Trophoblast cell (in vitro differentiated cells and primary cell): Measurements from ENCODE around the gene VPS13C.

Experiments used
- DNase-seq, 2 donors: peaks; one replicate each; pipeline ENCODE4 v3.0.0-alpha.2; 2016
- H2AFZ ChIP-seq: 2 replicates; pipeline ENCODE4 v1.6.1; 2013; ENCODE audit warnings: low read length, moderate library complexity, mild to moderate bottlenecking; ENCODE audit not compliant: insufficient read depth, poor library complexity
- H2AK5ac ChIP-seq: 2 replicates; pipeline ENCODE4 v1.6.1; 2013; ENCODE audit warnings: mild to moderate bottlenecking, low read length
- H2BK120ac ChIP-seq: 2 replicates; pipeline ENCODE4 v1.6.1; 2013; ENCODE audit warnings: low read length, mild to moderate bottlenecking, moderate library complexity; ENCODE audit not compliant: insufficient read depth, poor library complexity
- H2BK12ac ChIP-seq: 2 replicates; pipeline ENCODE4 v1.6.1; 2013; ENCODE audit warnings: mild to moderate bottlenecking, low read length, moderate library complexity
- H2BK5ac ChIP-seq: 2 replicates; pipeline ENCODE4 v1.6.1; 2013; ENCODE audit warnings: low read length, low read depth, moderate library complexity, mild to moderate bottlenecking; ENCODE audit not compliant: poor library complexity
- H3K14ac ChIP-seq: 2 replicates; pipeline ENCODE4 v1.6.1; 2013; ENCODE audit warnings: mild to moderate bottlenecking, low read length
- H3K18ac ChIP-seq: 2 replicates; pipeline ENCODE4 v1.6.1; 2013; ENCODE audit warnings: mild to moderate bottlenecking, low read length
- H3K23ac ChIP-seq: 2 replicates; pipeline ENCODE4 v1.6.1; 2013; ENCODE audit warnings: low read length
- H3K27ac ChIP-seq: 2 replicates; pipeline ENCODE4 v1.5.1; 2013; ENCODE audit warnings: low read depth, mild to moderate bottlenecking, inconsistent platforms, low read length, moderate library complexity
- H3K27me3 ChIP-seq: 2 replicates; pipeline ENCODE4 v1.6.1; 2013; ENCODE audit warnings: inconsistent platforms, mild to moderate bottlenecking, low read length, moderate library complexity; ENCODE audit not compliant: insufficient read depth
- H3K36me3 ChIP-seq, 2 experiments: 1 replicate in 1 of 2; 2 replicates in 1 of 2; pipeline ENCODE4 v1.6.1; 2013; ENCODE audit warnings: low read length in 2 of 2, mild to moderate bottlenecking in 2 of 2, moderate library complexity in 1 of 2; ENCODE audit not compliant: insufficient read depth in 2 of 2, control insufficient read depth in 1 of 2
- H3K4ac ChIP-seq: 2 replicates; pipeline ENCODE4 v1.6.1; 2013; ENCODE audit warnings: low read depth, mild to moderate bottlenecking, low read length, moderate library complexity
- H3K4me1 ChIP-seq, 2 experiments: 1 replicate in 1 of 2; 2 replicates in 1 of 2; pipeline ENCODE4 v1.6.1; 2013; ENCODE audit warnings: low read length in 2 of 2, mild to moderate bottlenecking in 2 of 2, moderate library complexity in 1 of 2; ENCODE audit not compliant: insufficient read depth in 2 of 2, control insufficient read depth in 1 of 2
- H3K4me2 ChIP-seq: 2 replicates; pipeline ENCODE4 v1.6.1; 2013; ENCODE audit warnings: inconsistent platforms, mild to moderate bottlenecking, low read length, moderate library complexity
- H3K4me3 ChIP-seq: 2 replicates; pipeline ENCODE4 v1.5.1; 2013; ENCODE audit warnings: mild to moderate bottlenecking, low read depth, low read length, inconsistent platforms
- H3K79me1 ChIP-seq: one replicate; pipeline ENCODE4 v1.6.1; 2013; ENCODE audit warnings: low read length
- H3K79me2 ChIP-seq: 2 replicates; pipeline ENCODE4 v1.6.1; 2013; ENCODE audit warnings: low read length, mild to moderate bottlenecking; ENCODE audit not compliant: control insufficient read depth, insufficient read depth, poor library complexity
- H3K9ac ChIP-seq: 2 replicates; pipeline ENCODE4 v1.6.1; 2013; ENCODE audit warnings: mild to moderate bottlenecking, low read length
- H3K9me3 ChIP-seq: 2 replicates; pipeline ENCODE4 v1.6.1; 2013; ENCODE audit warnings: low read depth, mild to moderate bottlenecking, control low read depth, inconsistent platforms, low read length; ENCODE audit not compliant: insufficient read depth
- H4K12ac ChIP-seq: 2 replicates; pipeline ENCODE4 v1.6.1; 2013; ENCODE audit warnings: low read depth, mild to moderate bottlenecking, low read length, moderate library complexity
- H4K8ac ChIP-seq: 2 replicates; pipeline ENCODE4 v1.6.1; 2013; ENCODE audit warnings: low read depth, mild to moderate bottlenecking, low read length, moderate library complexity
- H4K91ac ChIP-seq: one replicate; pipeline ENCODE4 v1.6.1; 2013; ENCODE audit warnings: low read depth, mild to moderate bottlenecking, low read length, moderate library complexity
- WGBS: extraction: QIAGEN DNeasy Blood & Tissue Kit; methylation state at CpG from one replicate; pipeline ENCODE4 v1.1.7; 2013; ENCODE audit warnings: missing lambda C conversion rate; ENCODE audit not compliant: insufficient read length, insufficient coverage; ENCODE audit errors: extremely low coverage; 5-methylcytosine and 5-hydroxymethylcytosine counted together

VPS13C gene

GRCh38 chr15:61820951-61821350 lies 239.3 kb downstream of the VPS13C start:
- no CpG with 5 or more reads among the region's 4 CpGs for WGBS
- H4K12ac ChIP-seq: no peak overlapping the region

GRCh38 chr15:61820212-61820611 lies 240.0 kb downstream of the VPS13C start:
- Histone ChIP-seq H3K9ac (no peak overlapping the region), H4K8ac (no peak overlapping the region), H3K9me3 (no peaks in the 10 kb centered on the region), H3K36me3 (no peaks in the 10 kb centered on the region), H2BK120ac (no peak overlapping the region), H2BK5ac (no peak overlapping the region), H3K23ac (no peak overlapping the region), H3K14ac (no peak overlapping the region), H3K4me3 (no peak overlapping the region), H3K79me1 (no peaks in the 10 kb centered on the region), H3K79me2 (no peaks in the 10 kb centered on the region), H3K4me2 (no peak overlapping the region), H4K91ac (no peak overlapping the region), H3K27ac (no peak overlapping the region), H2AK5ac (no peak overlapping the region), H2AFZ (no peak overlapping the region), H3K4ac (no peak overlapping the region), H2BK12ac (no peak overlapping the region), H4K12ac (no peak overlapping the region), H3K27me3 (peaks cover 3% of the 10 kb centered on the region), H3K18ac (no peak overlapping the region), H3K4me1 (no peaks in the 10 kb centered on the region)
- DNase-seq: no peak
- WGBS: no CpG with 5 or more reads among the region's 9 CpGs

More at GRCh38 chr15:61820951-61821350, 239.3 kb downstream of the VPS13C start:
- Histone ChIP-seq H3K27me3 (peaks cover 3% of the 10 kb centered on the region), H4K91ac (no peak overlapping the region), H3K27ac (no peak overlapping the region), H3K4ac (no peak overlapping the region), H3K18ac (no peak overlapping the region), H3K9me3 (no peaks in the 10 kb centered on the region), H3K14ac (no peak overlapping the region), H2BK120ac (no peak overlapping the region), H3K4me1 (no peaks in the 10 kb centered on the region), H2BK12ac (no peak overlapping the region), H3K4me2 (no peak overlapping the region), H2BK5ac (no peak overlapping the region), H4K8ac (no peak overlapping the region), H3K9ac (no peak overlapping the region), H2AFZ (no peak overlapping the region), H3K79me2 (no peaks in the 10 kb centered on the region), H3K36me3 (no peaks in the 10 kb centered on the region), H3K4me3 (no peak overlapping the region), H2AK5ac (no peak overlapping the region), H3K23ac (no peak overlapping the region), H3K79me1 (no peaks in the 10 kb centered on the region)
- no peak for DNase-seq

GRCh38 chr15:61819386-61819785 lies 240.9 kb downstream of the VPS13C start:
- Histone ChIP-seq H2BK12ac (no peak overlapping the region), H4K8ac (no peak overlapping the region), H3K79me1 (no peaks in the 10 kb centered on the region), H2BK5ac (no peak overlapping the region), H3K18ac (no peak overlapping the region), H3K36me3 (no peaks in the 10 kb centered on the region), H4K91ac (no peak overlapping the region), H3K79me2 (no peaks in the 10 kb centered on the region), H3K9ac (no peak overlapping the region), H2AK5ac (no peak overlapping the region), H3K4me2 (no peak overlapping the region), H3K4me1 (no peaks in the 10 kb centered on the region), H3K4me3 (no peak overlapping the region), H3K23ac (no peak overlapping the region), H4K12ac (no peak overlapping the region), H2AFZ (no peak overlapping the region), H3K27me3 (peaks cover 3% of the 10 kb centered on the region), H3K9me3 (no peaks in the 10 kb centered on the region), H3K27ac (no peak overlapping the region), H3K14ac (no peak overlapping the region), H3K4ac (no peak overlapping the region), H2BK120ac (no peak overlapping the region)
- no peak for DNase-seq
- no CpG with 5 or more reads among the region's 9 CpGs for WGBS

GRCh38 chr15:61818801-61819200 lies 241.4 kb downstream of the VPS13C start:
- H3K9me3 ChIP-seq: no peaks in the 10 kb centered on the region
- no peak overlapping the region for H3K18ac ChIP-seq
- H4K8ac ChIP-seq: no peak overlapping the region
- no peak overlapping the region for H2BK5ac ChIP-seq
- no peaks in the 10 kb centered on the region for H3K4me1 ChIP-seq
- H3K4me3 ChIP-seq: no peak overlapping the region
- H3K4me2 ChIP-seq: no peak overlapping the region
- no peak overlapping the region for H2AK5ac ChIP-seq
- no peak overlapping the region for H2BK12ac ChIP-seq
- no peak overlapping the region for H3K4ac ChIP-seq
- WGBS: no CpG with 5 or more reads among the region's 2 CpGs
- H3K23ac ChIP-seq: no peak overlapping the region
- no peaks in the 10 kb centered on the region for H3K79me2 ChIP-seq
- no peak overlapping the region for H4K12ac ChIP-seq
- H3K79me1 ChIP-seq: no peaks in the 10 kb centered on the region
- no peak overlapping the region for H2AFZ ChIP-seq
- no peak overlapping the region for H3K27ac ChIP-seq
- no peak overlapping the region for H3K9ac ChIP-seq
- no peak overlapping the region for H2BK120ac ChIP-seq
- H3K27me3 ChIP-seq: peaks cover 3% of the 10 kb centered on the region
- no peak overlapping the region for H3K14ac ChIP-seq
- no peaks in the 10 kb centered on the region for H3K36me3 ChIP-seq
- no peak overlapping the region for H4K91ac ChIP-seq
- DNase-seq: no peak
